ENCODE data around the gene KLF7.

The KLF7 gene

DNA sequence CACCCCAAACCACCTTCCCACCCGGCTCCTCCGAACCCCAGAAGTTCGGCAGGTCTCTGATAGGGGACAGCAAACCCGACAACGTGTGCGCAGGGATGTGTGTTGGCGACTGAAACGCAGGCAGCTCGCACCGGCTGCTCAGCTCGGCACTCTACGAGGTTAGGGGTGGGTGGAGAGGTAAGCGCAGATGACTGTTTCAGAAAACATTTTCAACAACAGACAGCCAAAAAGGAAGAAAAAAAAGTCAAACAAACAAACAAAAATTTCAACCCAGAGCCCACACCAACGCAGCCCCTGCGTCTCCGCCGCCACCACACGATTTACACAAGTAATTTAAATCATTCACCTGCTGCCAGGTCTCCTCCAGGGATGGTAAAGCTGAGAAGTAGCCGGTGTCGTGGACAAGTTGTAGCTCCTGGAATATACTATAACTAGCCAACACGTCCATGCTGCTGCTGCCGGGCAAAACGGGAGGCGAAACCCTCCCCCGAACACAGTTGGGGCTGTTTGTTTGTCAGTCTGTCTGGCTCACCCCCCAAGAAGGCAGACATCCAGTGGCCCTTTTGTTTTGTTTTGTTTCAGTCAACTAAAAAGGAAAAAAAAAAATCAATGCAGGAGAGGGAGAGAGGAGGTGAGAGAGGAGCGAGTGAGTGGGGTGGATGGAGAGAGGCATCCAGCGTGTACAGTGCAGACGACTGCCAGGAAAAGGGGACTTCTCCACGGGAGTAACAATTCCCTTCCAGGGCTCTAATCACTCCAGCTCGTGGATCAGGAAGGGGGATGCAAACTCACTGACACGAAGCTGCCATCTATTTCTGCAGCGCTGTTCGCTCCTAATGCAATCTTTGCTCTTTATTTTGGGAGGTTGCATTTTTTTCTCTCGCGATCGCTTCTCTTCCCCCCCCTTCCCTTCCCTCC lies at the start of gene KLF7:
Gene KLF7 (minus strand): TSS at position 828 of the 918 bp plus-strand sequence. CDS start 380 bp downstream, at position 448.
- peak; percentile 76 for DNase-seq

GRCh38 chr2:207215308-207215707 lies 49.6 kb upstream of the KLF7 start:
- no peak for DNase-seq

DNA sequence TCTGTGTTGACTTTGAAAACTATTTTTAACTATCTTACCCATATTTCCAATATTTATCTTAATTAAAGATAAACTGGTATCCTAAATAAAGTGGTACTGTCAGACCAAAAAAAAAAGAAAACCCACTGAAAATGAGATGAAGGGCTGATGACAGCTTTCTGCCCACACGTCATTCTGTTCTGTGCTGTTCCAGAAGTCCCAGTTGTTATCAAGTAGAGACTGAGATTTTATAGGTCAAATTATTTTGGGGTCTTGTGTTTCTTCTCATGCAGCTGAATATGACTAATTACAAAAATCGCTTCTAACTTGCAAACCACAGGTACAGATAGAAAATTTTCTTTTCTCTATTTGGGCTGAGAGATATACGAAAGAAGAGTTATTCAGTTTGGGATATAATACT lies 48.7 kb upstream of the KLF7 start:
- DNase-seq, result no peak

GRCh38 chr2:207206011-207206410 lies 40.3 kb upstream of the KLF7 start:
- DNase-seq, result peak; percentile 66

DNA sequence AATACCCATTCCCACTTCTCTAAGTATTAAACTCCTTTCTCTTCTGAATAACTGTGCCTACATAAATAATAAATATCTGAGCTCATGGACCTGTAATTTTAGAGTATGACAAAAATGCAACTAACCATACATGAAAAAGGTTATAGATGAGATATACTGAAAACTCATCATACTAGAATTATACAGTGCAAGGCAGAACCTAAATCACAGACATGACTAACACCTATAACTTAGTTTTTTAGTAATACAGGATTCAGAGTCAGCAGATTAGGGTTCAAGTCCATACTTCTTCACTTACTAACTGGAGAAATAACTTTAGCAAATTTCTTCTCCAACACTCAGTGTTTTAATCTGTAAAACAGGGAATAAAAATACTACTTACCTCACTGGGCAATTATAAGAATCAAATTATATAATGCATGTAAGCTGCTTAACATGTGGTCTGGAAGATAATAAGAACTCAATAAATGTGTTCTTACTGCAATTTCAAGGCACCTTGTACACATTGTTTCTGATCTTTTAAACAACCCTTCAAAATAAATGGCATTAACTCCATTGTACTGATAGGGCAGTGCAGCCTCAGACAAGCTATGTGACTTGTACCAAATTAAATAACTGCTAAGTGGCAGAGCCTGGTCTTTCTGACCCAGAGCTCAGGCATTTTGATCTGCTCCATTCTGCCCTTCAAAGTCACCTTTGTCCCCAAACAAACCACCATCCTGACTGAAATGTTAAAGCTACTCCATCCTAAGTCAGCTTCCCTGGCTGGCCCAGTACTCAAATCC lies 39.6 kb upstream of the KLF7 start:
- no peak for DNase-seq

- DNase-seq, result no peak
These were observed 37.3 kb upstream of the KLF7 start for GRCh38 chr2:207203056-207203455.

DNA sequence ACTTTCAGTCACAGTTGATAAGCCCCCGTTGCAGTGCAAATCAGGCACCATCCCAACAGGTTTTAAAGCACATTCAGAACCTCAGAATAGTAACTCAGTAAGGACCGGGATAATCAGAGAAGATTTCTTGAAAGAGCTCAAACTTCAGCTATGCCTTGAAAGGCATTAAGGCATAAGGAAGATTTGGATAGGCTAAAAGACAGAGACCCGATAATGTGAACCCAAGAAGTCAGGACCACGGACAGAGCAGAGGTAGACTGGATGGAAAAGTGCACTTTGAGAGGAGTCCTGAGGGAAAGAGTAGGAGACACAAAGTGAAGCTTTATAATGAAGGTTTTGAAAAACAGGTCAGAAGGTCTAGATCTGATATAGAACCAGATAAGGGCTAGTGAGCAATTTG lies 36.9 kb upstream of the KLF7 start:
- DNase-seq, result no peak

GRCh38 chr2:207201416-207201815 lies 35.7 kb upstream of the KLF7 start:
- DNase-seq, result no peak

DNA sequence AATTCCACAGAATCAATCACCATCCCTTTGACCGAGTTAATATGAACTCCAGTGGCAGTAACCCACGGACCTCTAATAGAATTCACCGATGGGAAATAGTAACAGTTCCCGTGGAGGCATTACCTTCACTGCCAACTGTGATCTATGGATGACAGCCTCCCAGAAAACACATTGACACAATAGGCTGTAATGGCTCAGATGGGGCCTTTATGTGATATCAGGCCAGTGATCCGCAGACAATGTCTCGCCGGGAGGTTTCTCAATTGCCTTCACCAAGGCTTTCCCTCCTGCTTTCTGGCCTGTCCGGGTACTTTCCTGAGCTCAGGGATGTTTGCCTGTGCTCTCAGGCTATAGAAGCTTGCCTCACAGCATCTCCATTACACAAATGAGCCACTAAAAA lies 34.4 kb upstream of the KLF7 start:
- no peak for DNase-seq

GRCh38 chr2:207194028-207194427 lies 28.3 kb upstream of the KLF7 start:
- DNase-seq, result no peak

DNA sequence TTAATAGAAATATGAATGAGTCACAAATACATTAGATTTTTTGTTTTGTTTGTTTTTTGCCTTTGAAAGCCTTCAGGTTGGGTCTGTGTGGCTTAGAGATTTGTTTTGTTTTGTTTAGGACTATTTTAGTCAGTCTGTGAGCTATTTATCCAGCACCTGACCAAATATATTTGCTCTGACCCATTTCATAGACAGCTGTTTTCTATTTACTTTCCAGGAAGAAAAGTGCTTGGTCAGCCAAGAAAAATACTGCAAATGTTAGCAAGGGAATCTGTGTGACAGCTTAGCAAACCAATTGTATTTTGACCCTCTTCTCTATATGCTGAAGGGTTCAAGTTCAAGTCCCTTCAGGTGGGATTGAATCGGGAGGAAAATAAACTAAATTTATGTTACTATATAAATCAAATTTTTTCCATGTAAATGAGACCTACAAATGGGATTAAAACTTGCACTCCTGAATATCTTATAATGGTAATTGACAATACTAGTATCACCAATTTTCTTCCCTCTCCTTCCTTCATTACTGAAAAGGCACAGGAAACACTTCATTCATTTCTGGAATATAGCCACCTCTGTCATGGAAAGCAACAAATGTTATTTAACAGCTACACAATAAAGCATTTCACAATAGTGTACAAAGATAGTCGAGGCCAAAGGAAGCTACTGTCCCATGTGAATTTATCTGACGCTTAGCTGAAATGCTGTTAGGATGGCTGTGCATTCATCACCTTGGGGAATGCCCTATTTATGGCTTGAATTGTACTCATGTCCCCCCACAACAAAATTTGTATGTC lies 23.1 kb upstream of the KLF7 start:
- DNase-seq, result peak; percentile 22

DNA sequence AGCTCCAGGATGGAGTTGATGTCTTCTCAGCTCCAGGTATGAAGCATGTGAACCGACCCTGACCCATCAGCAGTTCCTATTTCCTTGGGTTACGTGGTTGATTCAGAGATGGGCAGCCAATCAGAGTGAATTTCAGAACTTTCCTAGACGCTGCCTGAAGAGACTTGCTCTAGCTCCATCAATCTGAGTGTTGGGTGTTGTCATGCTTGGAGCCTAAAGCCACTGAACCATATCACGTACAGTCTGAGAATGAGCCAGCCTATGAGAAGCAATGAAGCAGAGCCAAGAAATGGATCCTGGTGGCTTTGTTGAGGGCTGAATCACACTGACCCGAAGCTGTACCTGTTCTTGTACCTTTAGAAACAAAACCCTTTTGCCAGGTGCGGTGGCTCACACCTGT lies 19.6 kb upstream of the KLF7 start:
- no peak for DNase-seq

DNA sequence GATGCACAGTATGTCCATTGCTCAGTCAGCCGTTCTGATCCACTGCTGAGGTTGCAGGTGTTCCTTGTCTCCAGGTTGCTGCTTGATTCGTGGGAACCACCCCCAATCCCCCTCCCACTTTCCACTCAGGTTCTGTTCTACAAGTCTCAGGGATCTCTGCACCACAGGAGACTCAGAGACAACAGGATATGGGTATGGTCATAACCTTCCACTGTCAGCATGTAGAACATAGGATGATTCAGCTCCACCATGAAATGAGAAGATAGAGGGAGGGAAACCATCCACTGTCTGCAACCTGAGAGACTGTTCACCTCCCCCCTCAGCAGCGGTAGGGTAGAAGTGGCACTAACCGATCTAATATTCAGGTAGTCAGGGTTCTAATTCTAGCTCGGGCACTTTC lies 19.0 kb upstream of the KLF7 start:
- no peak for DNase-seq

DNA sequence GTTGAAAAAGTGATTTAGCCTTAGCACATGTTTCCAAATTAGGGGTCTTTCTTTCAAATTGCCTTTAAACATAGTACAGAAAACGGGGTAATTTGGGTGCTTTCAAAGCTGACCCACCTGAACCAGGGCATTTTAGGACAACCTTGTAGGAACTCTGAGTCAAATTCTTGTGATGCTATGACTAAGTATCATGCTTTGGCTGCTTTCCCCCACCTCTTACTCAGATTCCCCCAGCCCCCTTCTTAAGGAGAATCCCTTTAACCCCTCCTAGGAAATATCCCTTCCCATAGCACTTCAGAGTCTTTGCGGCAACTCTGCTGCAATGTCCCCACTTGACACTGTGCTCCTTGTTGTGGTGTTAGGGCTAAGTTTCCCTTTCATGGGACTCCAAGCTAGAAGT lies 18.6 kb upstream of the KLF7 start:
- DNase-seq, result no peak

DNA sequence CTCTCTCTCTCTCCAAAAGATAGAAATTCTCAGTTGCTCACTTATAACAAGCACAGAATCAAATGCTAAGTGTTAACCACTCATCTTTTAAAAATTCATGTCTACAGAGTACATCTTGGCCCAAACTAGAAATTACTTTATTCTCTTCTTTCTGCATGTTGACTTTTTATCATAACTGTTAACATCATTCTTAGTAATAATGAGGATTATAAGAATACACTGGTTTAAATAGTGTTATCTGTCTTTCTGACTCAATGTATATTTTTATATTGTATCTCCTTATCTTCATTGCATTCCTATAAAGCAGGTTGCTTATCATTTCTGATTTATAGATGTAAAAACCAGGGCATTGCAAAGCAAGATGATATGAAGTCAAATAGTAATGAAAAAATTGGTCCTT lies 17.8 kb upstream of the KLF7 start:
- DNase-seq, result no peak

DNA sequence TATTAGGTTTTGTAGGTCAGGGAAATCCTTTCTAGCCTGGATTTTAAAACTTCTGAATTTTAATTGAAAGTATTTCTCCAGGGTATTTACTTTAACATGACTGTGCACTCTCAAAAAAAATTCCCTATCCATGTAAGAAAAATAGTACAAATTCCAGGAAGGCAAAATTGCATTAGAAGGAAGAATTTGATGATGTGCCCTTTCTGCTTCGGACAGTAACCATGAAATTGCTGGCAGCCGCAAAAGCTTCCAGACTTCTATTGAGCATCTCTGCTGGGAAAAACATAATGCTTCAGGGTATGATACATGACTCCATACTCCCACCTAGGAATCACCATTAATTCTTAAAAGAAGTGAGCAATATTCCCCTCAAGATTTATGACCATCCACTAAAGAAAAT lies 17.2 kb upstream of the KLF7 start:
- DNase-seq, result no peak

DNA sequence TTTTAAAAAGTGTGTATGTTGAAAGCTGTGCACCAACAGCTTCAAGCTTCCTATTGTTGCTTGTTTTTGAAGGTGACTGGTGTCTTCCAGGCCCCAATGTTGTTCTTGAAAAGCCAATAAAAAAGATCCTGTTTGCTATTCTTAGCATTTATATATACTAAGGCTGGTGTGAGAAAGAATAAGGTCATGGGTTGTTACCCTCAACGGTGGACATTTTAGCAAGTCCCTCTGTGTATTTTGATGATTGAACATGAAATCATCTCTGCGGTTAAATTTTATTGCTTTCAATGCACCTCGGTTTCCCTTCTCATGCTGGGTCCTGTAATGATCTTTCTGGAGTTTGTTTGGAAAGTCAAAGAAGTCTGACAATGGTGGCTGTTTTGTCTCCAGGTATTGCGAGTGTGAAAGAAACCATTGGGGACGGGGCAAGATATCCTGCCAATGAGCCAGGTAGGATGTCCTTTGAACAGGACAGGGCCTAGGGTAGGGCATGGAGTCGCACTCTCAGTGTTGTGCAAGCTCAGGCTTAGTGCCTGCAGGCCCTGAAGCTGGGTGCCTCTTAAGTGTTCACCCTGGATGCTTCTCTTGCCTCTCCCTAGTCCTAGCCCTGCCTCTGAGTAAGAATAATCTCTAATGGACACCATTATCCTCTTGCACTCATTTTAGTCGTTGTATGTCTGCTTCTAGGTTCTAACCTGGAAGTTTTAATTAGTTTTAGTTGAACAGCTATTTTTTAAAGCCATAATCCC lies 16.0 kb upstream of the KLF7 start:
- DNase-seq, result no peak

DNA sequence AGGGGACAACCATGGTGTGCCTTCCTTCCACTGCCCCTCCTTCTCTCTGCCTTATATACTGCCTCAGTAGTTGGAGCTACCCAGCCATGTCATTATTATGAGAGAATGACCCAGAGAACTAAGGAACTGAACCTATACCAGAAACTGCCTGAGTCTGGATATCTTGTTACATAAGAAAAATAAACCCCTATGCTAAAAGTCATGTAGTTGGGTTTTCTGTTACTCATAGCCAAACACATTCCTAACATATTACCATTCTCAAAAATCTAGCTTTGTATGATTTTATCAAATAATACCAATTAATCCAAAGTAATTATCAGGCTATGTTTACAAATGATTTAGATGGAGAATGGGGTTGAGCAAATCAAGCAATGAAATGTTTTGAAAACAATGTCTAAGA lies 15.0 kb upstream of the KLF7 start:
- no peak for DNase-seq

DNA sequence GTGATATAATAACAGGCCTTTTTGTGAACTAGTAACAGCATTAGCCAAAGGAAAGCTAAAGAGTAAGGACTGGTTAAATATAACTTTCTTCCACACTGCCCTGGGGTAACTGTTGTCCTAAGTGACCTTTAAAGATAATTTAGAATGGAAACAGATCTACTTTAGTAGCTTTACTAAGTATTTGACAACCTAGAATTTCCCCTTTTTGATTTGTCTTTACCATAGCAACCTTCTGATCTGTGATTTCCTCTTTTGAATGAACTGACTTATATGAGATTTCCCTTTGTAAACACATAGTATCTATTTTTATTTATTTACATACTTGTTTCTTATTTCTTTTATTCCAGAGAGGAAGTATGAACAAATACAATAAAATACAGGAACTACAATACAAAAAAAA lies 10.5 kb upstream of the KLF7 start:
- DNase-seq, result no peak

- DNase-seq, result no peak
These were observed 7.9 kb upstream of the KLF7 start for GRCh38 chr2:207173641-207174040.

GRCh38 chr2:207167099-207167923 lies 1.6 kb upstream of the KLF7 start:
- DNase-seq, result peak; percentile 81

All from DMS79 treated with DMSO at 0.1 percent for 48 hours (cell line).